Measurements from ENCODE around the gene MKRN2.

GRCh38 chr3:12556690-12557472, at the start of gene MKRN2:
- 0 out of 6 replicates have a peak, but pooled peaks of 1 of the 3 experiments have one; percentile 6 for TF ChIP-seq CTCF (IDR thresholded peaks at IDR 0.05 in 2 of 3, conservative IDR thresholded peaks at IDR 0.05 in 1 of 3; ENCODE audit: insufficient read depth in 2 of 3, low read depth in 1 of 3, low read length in 3 of 3)
- peak; percentile 88 for TF ChIP-seq HCFC1 (IDR thresholded peaks at IDR 0.05; ENCODE audit: low read depth, low read length)
- peak; percentile 99 for TF ChIP-seq POLR2A (conservative IDR thresholded peaks at IDR 0.05)
- no peak for TF ChIP-seq DLX4 (CRISPR knock-in tag; IDR thresholded peaks at IDR 0.05)
- peak; percentile 89 for TF ChIP-seq PML (IDR thresholded peaks at IDR 0.05; ENCODE audit: low read length)
- no peak for TF ChIP-seq ZNF512 (tag; IDR thresholded peaks at IDR 0.05)
- TF ChIP-seq ZNF696 (CRISPR knock-in tag; conservative IDR thresholded peaks at IDR 0.05) = no peak
- peak; percentile 82; the same call in 1 of the 2 replicates for TF ChIP-seq AFF4 (CRISPR knock-in tag; IDR thresholded peaks at IDR 0.05)
- TF ChIP-seq ZNF407 (IDR thresholded peaks at IDR 0.05; ENCODE audit: low read depth) = no peak
- peak; percentile 83 to 90 for TF ChIP-seq TBL1XR1 (IDR thresholded peaks at IDR 0.05; ENCODE audit: low read length in 2 of 2)
- TF ChIP-seq CBX8 (IDR thresholded peaks at IDR 0.05; ENCODE audit: borderline replicate concordance, extremely low read depth, low read depth, low read length, poor library complexity, severe bottlenecking) = no peak
- no peak for TF ChIP-seq ZNF75A (CRISPR knock-in tag; IDR thresholded peaks at IDR 0.05)
